Activated CD8-positive, alpha-beta memory T cell treated with anti-CD3 and anti-CD28 coated beads for 4 hours (primary cell): Measurements from ENCODE around the gene KIRREL3.

Source experiments
- DNase-seq, 2 donors: peaks; one replicate each; pipeline ENCODE4 v3.0.0-alpha.2; 2020; ENCODE audit warnings: low read depth in 2 of 2

Gene KIRREL3

DNA sequence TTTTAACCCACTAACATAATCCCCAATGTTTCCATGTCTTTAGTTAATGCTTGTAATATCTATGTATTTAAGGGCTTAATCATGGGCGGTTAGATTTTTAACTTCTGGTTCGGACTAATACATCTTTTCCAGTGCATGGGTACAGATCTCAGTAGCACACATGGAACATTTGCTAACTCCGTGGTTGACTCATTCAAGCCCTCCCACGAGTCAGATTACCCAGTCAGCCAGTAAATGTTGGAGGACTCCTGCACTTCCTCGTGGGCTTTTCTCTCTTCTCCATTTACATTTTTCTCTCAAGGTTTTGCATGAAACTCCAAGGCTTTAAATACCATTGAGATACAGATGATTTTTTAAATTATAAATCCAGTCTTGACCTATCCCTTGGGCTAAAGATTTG lies 331.2 kb downstream of the KIRREL3 start:
- no peak for DNase-seq

DNA sequence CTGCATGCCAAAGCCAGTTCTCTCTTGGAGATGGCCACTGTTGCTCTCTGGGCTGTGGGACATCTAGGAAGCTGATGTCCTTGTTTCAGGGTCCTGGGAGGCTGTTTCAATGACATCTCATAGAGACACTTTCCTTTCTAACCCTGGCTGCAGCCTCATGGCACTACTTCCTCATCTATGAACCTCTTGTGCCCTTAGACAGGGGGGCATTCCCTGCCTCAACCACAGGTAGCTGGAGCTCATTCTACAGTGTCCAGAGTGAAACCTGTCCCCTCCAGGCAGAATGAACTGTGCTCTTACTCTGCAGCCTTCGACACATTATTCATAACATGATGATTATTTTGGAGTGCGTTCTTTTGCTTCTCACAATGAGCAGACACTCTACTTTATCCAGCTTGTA lies 335.9 kb downstream of the KIRREL3 start:
- DNase-seq, result no peak

DNA sequence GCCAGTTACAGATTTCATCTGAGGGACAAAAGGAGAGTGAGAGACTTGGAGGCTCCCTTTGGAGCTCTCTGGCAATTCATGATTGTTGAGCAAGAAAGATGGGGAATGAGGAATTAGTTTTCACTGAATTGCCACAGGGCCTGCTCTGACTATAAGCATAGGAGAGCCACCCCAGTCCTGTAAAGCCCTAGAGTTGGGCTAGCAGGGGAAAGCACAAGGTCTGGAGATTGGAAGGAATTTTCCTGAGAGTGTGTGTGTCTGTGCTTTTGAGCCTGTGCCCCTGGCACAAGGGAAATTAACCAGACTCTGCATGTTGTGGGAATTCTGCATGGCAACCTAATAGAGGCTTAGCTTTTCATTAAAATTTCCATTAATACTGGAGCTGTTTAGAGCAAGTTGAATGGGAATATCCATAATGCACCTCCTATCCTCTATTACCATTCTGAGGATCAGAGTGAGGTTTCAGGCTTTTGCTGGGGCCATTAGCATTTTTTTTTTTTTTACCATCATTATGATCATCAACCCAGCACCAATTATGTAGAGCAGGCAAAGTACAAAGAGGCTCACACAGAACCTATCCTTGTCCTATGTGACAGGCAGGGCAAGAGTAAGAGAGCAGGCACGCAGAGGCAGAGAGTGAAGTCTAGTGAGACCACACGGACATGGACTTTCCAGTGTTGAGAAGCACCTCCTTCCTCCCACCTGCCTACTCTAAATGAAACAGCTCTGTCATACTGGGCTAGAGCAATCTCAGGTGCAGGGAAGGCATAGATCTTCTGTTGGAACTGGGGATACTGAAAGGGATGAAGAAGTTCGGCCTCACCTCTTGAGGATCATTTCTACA lies 336.6 kb downstream of the KIRREL3 start:
- no peak for DNase-seq

GRCh38 chr11:126662035-126662790 lies 338.4 kb downstream of the KIRREL3 start:
- DNase-seq, result no peak

GRCh38 chr11:126660761-126661425 lies 339.7 kb downstream of the KIRREL3 start:
- DNase-seq, result no peak

DNA sequence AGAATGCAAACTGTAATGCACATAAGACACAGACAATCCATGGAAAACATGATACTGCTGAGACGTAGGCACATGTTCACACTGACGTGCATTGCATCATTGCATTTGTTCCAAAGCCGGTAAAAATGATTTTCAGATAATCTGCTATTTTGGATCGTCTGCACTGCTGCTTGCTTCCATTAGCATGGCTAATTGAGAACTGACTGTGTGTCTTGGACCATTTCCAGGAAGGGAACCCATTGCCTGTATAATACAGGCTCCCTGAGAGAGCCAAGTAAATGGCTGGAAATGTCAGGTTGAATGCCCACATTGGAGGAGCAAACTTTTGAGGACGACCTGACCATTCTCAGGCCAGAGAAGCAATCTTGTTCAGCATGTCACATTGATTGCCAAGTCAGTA lies 340.2 kb downstream of the KIRREL3 start:
- no peak for DNase-seq

DNA sequence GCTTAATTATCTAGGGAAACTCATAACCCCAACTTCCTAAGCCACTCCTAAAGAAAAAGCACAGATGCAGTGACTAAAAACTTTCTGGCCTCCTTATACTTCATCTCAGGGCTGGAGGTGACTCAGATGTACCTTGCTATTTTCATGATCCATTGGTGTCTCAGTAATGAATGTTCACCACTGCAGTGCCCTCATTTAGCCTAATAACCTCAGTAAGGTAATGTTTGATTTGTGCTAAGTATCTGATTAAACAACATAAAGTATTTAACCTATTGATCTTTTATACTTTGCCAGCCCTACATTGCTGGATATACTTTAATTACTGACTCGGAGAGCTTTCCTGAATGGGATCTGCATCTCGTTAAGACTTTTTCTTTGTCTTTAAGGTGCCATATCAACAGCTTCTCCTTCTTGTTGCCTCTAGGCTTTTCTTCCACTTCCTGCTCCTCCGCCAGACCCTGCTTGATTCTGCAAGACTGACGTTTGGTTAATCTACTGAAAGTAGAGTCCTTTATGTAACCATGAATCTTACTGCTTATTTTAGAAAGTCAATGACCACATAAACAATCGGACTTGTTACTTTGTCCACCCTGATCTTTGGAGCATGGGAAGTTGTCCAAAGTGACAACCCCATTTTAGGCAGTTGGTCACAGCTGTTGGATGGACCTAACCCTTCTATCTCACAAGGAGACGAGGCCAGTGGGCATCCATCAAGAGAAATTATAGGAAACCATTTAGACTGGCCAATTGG lies 342.1 kb downstream of the KIRREL3 start:
- DNase-seq, result no peak

GRCh38 chr11:126655807-126656128 lies 344.8 kb downstream of the KIRREL3 start:
- no peak for DNase-seq

DNA sequence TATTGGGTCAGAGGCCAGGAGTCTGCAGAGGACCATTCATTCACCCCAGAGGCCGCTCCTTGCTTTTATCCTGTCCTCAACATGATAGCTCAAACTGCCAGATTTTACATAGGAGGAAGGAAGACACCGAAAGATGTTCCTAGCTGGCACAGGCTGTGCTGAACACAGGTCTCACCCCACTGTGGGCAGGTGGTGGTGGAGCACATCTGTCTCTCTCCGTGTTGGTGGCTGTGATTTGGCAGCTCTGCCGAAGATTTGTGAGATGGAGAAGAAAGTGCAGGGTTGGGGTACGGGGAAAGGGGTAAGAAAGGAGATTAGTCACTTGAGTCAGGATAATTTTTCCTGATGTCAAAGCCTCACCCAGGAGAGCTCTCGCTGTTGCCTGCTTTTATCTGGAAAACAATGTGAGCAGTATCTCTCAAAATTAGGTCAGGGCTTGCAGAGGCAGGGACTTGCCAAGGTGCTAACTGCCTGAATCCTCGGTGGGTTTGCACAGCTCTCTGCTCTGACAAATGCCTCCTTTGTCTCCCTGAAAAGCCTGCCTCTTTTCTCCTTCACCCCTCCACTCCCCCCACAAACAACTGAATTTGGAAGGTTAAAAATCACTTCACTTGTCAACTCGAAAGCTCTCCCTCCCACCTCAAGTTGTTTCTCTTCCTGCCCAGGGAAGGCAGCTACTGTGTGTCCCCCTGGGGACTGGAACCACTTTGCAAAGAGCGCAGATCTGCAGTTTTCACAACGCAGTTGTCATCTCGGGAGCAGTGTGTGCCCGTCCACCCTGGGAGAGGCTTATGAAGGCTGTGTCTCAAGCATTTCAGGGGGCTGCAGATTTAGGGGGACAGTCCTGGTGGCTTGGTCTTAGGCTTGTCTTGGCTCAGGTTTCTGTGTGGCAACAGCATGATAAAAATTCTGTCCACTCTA lies 345.4 kb downstream of the KIRREL3 start:
- DNase-seq, result no peak

DNA sequence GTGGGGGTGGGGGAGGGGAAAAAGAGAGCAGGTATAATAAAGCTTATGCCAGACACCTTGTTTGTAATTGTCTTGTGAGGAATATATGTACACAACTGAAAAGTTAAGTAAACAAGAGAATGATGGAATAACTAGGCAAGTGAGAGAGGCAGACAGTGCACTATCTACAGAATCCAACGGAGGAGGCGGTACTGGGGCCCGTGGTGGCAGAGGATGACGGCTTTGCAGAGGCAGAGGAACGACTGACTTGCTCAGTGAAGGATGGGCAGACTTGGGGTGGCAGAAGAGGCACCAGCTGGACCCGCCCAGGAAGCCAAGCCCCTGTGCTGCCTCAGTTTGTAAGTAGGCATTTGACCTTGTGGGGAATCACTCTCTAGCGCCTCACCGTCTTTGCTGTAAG lies 347.5 kb downstream of the KIRREL3 start:
- no peak for DNase-seq

DNA sequence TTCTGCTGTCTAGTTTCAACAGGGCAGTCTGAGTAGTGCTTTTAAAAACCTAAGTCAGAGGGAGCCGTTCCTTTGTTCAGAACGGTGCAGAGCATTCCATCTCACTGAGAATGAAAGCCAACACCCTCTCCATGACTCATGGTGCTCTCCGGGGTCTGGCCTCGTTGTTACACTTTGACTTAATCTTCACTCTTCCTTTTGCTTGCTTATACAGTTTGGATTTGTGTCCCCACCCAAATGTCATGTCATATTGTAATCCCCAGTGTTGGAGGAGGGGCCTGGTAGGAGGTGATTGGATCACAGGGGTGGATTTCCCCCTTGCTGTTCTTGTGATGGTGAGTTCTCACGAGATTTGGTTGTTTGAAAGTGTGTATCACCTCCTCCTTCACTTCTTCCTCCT lies 352.8 kb downstream of the KIRREL3 start:
- DNase-seq, result no peak

DNA sequence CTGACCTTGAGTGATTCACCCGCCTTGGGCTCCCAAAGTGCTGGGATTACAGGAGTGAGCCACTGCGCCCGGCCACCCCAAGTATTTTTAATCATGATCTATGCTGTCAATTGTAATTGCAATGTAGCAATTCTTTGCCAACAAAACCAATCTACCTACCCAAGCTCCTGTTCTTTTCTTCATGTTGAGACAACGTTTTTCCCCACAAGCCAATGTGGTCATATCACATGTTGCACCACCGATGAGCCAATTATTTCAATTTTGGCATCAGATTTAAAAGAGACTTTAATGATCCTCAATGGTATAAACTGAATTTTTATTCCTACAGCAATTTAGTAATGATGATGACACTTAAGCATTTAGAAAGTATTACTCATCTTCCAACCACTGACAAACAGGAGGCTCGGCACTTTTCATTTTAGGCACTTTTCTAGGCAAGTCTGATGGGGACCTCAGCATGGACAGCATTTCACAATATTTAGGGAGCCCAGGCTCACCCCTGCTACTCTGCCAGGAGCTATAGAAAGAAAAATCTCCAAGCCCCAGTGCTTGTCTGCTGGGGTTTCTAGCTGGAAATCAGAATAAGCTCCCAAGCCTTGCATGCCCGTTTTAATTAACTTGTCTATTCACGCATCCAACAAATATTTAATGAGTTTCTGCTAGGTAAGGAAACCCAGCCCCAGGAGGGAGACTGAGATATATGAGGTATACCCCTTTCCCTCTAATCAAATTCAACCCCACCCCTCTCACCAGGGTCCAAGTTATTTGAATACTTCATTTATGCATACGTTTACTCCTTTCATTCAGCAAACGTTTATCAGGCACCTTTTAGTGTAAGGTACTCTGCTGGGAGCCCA lies 353.6 kb downstream of the KIRREL3 start:
- DNase-seq, result no peak

- no peak for DNase-seq
These were observed 355.4 kb downstream of the KIRREL3 start for GRCh38 chr11:126645186-126645585.

DNA sequence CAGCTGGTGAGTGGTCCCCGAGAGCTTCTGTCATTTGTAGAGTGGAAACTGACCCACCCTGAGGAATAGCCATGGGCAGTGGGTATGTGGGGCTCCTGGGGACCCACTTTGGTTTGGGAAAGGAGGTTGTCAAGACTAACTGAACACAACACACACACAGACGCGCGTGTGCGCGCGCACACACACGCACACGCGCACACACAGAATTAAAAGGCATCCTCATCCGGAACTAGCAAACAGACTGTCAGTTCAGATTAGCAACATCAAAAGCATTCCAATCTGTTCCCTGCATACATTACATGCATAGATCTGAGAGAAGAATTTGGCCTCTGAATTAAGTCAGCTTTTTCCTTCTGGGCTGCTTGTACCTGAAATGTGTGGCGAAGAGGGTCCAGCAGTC lies 360.4 kb downstream of the KIRREL3 start:
- no peak for DNase-seq

- DNase-seq, result no peak
These were observed 360.9 kb downstream of the KIRREL3 start for GRCh38 chr11:126639692-126640091.

DNA sequence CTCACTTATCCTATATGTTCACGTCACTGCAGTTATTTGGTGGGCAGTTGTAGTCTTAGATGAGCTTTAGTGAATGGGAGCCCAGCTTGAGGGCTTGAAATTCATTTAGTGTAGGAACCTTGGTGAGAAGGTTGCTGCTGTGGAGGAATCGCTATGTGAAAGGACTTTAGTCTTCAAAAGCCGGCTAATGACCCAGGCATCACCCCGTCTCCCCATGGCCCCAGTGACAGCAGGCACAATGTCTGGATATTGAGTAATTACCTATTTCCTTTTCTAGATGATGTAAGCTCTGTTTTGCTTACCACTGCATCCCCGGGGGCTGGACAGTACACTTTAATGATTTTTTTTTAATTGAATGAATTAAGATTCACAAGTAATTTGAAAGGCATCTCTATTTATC lies 361.9 kb downstream of the KIRREL3 start:
- DNase-seq, result no peak

GRCh38 chr11:126637795-126638175 lies 362.8 kb downstream of the KIRREL3 start:
- DNase-seq, result no peak

DNA sequence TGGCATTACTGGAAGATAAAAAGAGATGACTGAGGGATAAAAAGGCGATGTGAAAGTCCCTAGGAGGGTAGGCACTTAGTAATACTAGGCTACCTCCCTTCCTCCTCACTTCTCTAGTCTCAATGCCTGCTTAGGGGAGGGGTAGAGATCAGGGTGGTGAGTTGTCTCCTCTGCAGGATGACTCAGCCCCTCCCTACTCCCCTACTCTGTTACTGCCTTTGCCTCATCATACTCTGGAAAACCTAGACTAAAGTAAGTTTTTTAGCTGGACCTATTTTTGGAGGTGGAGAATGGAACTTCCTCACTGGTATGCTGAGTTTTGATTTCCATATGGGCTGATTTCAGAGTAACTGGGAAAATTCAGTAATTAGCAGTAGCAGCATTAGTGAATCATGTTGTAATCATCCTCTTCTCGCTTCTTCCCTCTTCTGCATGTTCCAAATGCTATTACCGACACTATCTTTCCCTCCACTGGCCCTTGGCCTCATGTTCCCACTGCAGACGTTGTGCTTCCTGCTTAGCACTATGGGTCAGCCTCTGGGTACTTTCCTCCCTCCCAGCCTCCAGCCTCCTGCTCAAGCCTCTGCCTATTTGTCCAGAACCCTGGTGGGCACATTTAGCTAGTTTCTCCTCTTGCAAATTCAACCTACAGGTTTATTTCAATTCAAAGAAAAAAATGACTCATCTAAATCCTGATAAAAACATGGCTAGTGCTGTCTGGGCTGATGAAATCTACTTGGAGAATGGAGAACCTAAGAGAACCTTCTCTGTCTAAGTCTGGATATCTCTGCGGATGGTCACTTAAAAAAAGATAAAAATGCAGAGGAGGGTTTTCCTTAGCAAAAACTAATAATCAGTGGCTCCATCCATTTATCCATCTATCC lies 363.4 kb downstream of the KIRREL3 start:
- DNase-seq, result no peak

GRCh38 chr11:126635511-126635910 lies 365.1 kb downstream of the KIRREL3 start:
- no peak for DNase-seq
